GM23338 (cell line): ENCODE measurements around the gene GRIK2. TPM values are rescaled to one million over a fixed set of nuclear protein-coding genes. Genes with fewer than 3 reads are reported as not detected.

ENCODE experiments used
- ATAC-seq: fragments of 200-7000 bp; cut with Tn5 transposase; 3 replicates; pipeline ENCODE4 v1.9.1; 2020
- DNase-seq: peaks from one replicate; pipeline ENCODE4 v3.0.0-alpha.2; 2015; ENCODE audit warnings: low spot score
- H2AFZ ChIP-seq: fragments of 200-600 bp; sonication (generic); 2 replicates; pipeline ENCODE4 v1.8.0; 2016; ENCODE audit warnings: antibody characterized with exemption, mild to moderate bottlenecking, moderate library complexity
- H3F3A ChIP-seq: fragments of 200-600 bp; sonication (generic); replicated peaks from 2 replicates; pipeline ENCODE4 v1.8.0; 2017; ENCODE audit warnings: antibody characterized with exemption, mixed run types, low read depth
- H3K27ac ChIP-seq: fragments of 200-600 bp; sonication (generic); 2 replicates; pipeline ENCODE4 v1.6.1; 2016; ENCODE audit warnings: low read depth
- H3K27me3 ChIP-seq: fragments of 200-600 bp; sonication (generic); 2 replicates; pipeline ENCODE4 v1.8.0; 2016; ENCODE audit warnings: mild to moderate bottlenecking, mixed run types, moderate library complexity; ENCODE audit not compliant: insufficient read depth
- H3K36me3 ChIP-seq: fragments of 200-600 bp; sonication (generic); 2 replicates; pipeline ENCODE4 v1.8.0; 2016; ENCODE audit warnings: mild to moderate bottlenecking; ENCODE audit not compliant: insufficient read depth
- H3K4me1 ChIP-seq: fragments of 200-600 bp; sonication (generic); 2 replicates; pipeline ENCODE4 v1.8.0; 2016; ENCODE audit warnings: mild to moderate bottlenecking, moderate library complexity; ENCODE audit not compliant: insufficient read depth
- H3K4me2 ChIP-seq: fragments of 200-600 bp; sonication (generic); 2 replicates; pipeline ENCODE4 v1.7.1; 2017; ENCODE audit warnings: mixed run types
- H3K4me3 ChIP-seq: fragments of 200-600 bp; sonication (generic); 2 replicates; pipeline ENCODE4 v1.6.1; 2016; ENCODE audit warnings: mixed run types
- H3K79me2 ChIP-seq: fragments of 200-600 bp; sonication (generic); replicated peaks from 2 replicates; pipeline ENCODE4 v1.8.0; 2017; ENCODE audit warnings: mild to moderate bottlenecking; ENCODE audit not compliant: insufficient read depth
- H3K9me2 ChIP-seq: fragments of 200-600 bp; sonication (generic); 2 replicates; pipeline ENCODE4 v1.8.0; 2017; ENCODE audit not compliant: insufficient read depth
- H4K20me1 ChIP-seq: fragments of 200-600 bp; sonication (generic); replicated peaks from 2 replicates; pipeline ENCODE4 v1.8.0; 2017; ENCODE audit warnings: mild to moderate bottlenecking; ENCODE audit not compliant: insufficient read depth
- H3K27ac Mint-ChIP-seq: 2 replicates; pipeline ENCODE4 v1.8.0; 2020; ENCODE audit warnings: inconsistent platforms, mild to moderate bottlenecking, moderate library complexity, mixed read lengths
- H3K27me3 Mint-ChIP-seq: 3 replicates; pipeline ENCODE4 v1.8.0; 2022; ENCODE audit warnings: low read depth, mild to moderate bottlenecking, moderate library complexity, mixed read lengths, inconsistent platforms; ENCODE audit not compliant: insufficient read depth, poor library complexity
- H3K36me3 Mint-ChIP-seq: 3 replicates; pipeline ENCODE4 v1.8.0; 2021; ENCODE audit warnings: low read depth, mild to moderate bottlenecking, inconsistent platforms, moderate library complexity, mixed read lengths
- H3K4me1 Mint-ChIP-seq: 3 replicates; pipeline ENCODE4 v1.8.0; 2020; ENCODE audit warnings: mild to moderate bottlenecking, inconsistent platforms, mixed read lengths
- H3K4me3 Mint-ChIP-seq: 3 replicates; pipeline ENCODE4 v1.8.0; 2021; ENCODE audit warnings: moderate library complexity, mild to moderate bottlenecking, inconsistent platforms, mixed read lengths
- H3K9me3 Mint-ChIP-seq: 3 replicates; pipeline ENCODE4 v1.8.0; 2020; ENCODE audit warnings: moderate library complexity, mild to moderate bottlenecking, inconsistent platforms, mixed read lengths
- CREB1 ChIP-seq: fragments of 250-450 bp; sonication (Bioruptor Pico); IDR thresholded peaks from 2 replicates; pipeline ENCODE4 v1.5.0; 2020; ENCODE audit warnings: low read depth, mild to moderate bottlenecking, moderate library complexity
- CTCF ChIP-seq, 2 experiments: fragments of 200-600 bp in 1 of 2; sonication (generic) in 1 of 2; conservative IDR thresholded peaks; 2 replicates each; pipeline versions ENCODE4 v1.5.1 to v1.6.1; 2016 to 2017; ENCODE audit warnings: antibody characterized with exemption in 2 of 2, low read depth in 2 of 2, mild to moderate bottlenecking in 2 of 2, moderate library complexity in 1 of 2
- ETS1 ChIP-seq: IDR thresholded peaks from 2 replicates; pipeline ENCODE4 v1.6.1; 2016; ENCODE audit warnings: antibody characterized with exemption
- EZH2 ChIP-seq: fragments of 200-600 bp; sonication (generic); IDR thresholded peaks from one replicate; pipeline ENCODE4 v1.8.0; 2017; ENCODE audit warnings: antibody characterized with exemption, mild to moderate bottlenecking, low read depth; ENCODE audit not compliant: unreplicated experiment
- EZH2phosphoT487 ChIP-seq: fragments of 200-600 bp; sonication (generic); IDR thresholded peaks from one replicate; pipeline ENCODE4 v1.8.1; 2018; ENCODE audit warnings: antibody characterized with exemption; ENCODE audit not compliant: unreplicated experiment
- JUNB ChIP-seq: IDR thresholded peaks from one replicate; pipeline ENCODE4 v1.6.1; 2016; ENCODE audit warnings: antibody characterized with exemption; ENCODE audit not compliant: unreplicated experiment
- NANOG ChIP-seq: IDR thresholded peaks from 2 replicates; pipeline ENCODE4 v1.6.1; 2016; ENCODE audit warnings: antibody characterized with exemption, borderline replicate concordance
- POLR2AphosphoS5 ChIP-seq: IDR thresholded peaks from 2 replicates; pipeline ENCODE4 v1.6.1; 2016; ENCODE audit warnings: antibody characterized with exemption, low read depth
- STAT1 ChIP-seq: IDR thresholded peaks from one replicate; pipeline ENCODE4 v1.6.1; 2016; ENCODE audit warnings: antibody characterized with exemption; ENCODE audit not compliant: unreplicated experiment
- ZNF114 ChIP-seq: fragments of 250-450 bp; sonication (Bioruptor Pico); IDR thresholded peaks from 2 replicates; pipeline ENCODE4 v1.5.0; 2020; ENCODE audit warnings: mild to moderate bottlenecking, moderate library complexity
- ZNF462 ChIP-seq: fragments of 250-450 bp; sonication (Bioruptor Pico); IDR thresholded peaks from 2 replicates; pipeline ENCODE4 v1.5.0; 2020; ENCODE audit warnings: mild to moderate bottlenecking, moderate library complexity
- polyA plus RNA-seq: library from polyadenylated mRNA; unstranded; fragments of >200 nt; fragmentation: Nextera tagmentation; extraction: Ambion mirVana; gene quantifications from 2 replicates; pipeline ENCODE4 v1.2.1, GENCODE V29; 2016
- total RNA-seq: library from RNA; depleted of rRNA; stranded (reverse); fragments of >200 nt; shearing (Covaris generic); gene quantifications from 2 replicates; pipeline ENCODE4 v1.2.3, GENCODE V29; 2014
- TF ChIP-seq, protein P1 (sequence below): IDR thresholded peaks from one replicate; pipeline ENCODE4 v1.6.1; 2018; ENCODE audit warnings: antibody characterized with exemption; ENCODE audit not compliant: unreplicated experiment

Gene GRIK2
- total and polyA plus RNA-seq, 2 experiments from 2014 or later, result 0.73 to 3.0 TPM

DNA sequence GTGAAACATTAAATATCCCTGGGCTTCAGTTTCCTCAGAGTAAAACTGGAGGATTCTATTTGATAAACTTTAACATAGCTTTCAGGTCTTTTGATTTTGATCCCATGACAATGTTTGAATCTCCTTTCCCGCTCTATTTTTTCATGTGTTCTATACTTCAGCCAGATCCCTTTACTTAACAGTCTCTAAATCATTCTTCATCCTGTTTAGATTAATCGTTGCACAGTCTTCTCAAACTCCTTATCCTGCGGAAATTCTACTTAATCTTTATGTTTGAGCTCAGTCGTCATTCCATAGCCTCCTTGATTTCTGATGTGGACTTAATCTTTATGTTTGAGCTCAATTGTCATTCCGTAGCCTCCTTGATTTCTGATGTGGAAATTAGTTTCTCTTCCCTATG, 57.4 kb downstream of the GRIK2 start:
- H3K4me1 ChIP-seq, result peaks cover 12% of the 10 kb centered on the region
- no peaks in the 10 kb centered on the region for H4K20me1 ChIP-seq
- DNase-seq (no peak), ATAC-seq (no peak)
- Mint-ChIP-seq H3K27ac (no peak overlapping the region; the same call in 1 of the 2 replicates), H3K27me3 (no peaks in the 10 kb centered on the region), H3K4me1 (peaks cover 13% of the 10 kb centered on the region; the same call in 2 of the 3 replicates), H3K36me3 (no peaks in the 10 kb centered on the region), H3K9me3 (no peaks in the 10 kb centered on the region), H3K4me3 (no peak overlapping the region)
- H3F3A ChIP-seq, result no peaks in the 10 kb centered on the region
- H2AFZ ChIP-seq, result no peak overlapping the region
- H3K36me3 ChIP-seq, result no peaks in the 10 kb centered on the region
- no peaks in the 10 kb centered on the region for H3K79me2 ChIP-seq
- H3K27me3 ChIP-seq, result no peaks in the 10 kb centered on the region
- no peak for TF ChIP-seq CREB1 (CRISPR knock-in tag)
- TF ChIP-seq EZH2, result no peak
- no peak for TF ChIP-seq STAT1
- TF ChIP-seq EZH2phosphoT487, result no peak
- TF ChIP-seq, protein P1, sequence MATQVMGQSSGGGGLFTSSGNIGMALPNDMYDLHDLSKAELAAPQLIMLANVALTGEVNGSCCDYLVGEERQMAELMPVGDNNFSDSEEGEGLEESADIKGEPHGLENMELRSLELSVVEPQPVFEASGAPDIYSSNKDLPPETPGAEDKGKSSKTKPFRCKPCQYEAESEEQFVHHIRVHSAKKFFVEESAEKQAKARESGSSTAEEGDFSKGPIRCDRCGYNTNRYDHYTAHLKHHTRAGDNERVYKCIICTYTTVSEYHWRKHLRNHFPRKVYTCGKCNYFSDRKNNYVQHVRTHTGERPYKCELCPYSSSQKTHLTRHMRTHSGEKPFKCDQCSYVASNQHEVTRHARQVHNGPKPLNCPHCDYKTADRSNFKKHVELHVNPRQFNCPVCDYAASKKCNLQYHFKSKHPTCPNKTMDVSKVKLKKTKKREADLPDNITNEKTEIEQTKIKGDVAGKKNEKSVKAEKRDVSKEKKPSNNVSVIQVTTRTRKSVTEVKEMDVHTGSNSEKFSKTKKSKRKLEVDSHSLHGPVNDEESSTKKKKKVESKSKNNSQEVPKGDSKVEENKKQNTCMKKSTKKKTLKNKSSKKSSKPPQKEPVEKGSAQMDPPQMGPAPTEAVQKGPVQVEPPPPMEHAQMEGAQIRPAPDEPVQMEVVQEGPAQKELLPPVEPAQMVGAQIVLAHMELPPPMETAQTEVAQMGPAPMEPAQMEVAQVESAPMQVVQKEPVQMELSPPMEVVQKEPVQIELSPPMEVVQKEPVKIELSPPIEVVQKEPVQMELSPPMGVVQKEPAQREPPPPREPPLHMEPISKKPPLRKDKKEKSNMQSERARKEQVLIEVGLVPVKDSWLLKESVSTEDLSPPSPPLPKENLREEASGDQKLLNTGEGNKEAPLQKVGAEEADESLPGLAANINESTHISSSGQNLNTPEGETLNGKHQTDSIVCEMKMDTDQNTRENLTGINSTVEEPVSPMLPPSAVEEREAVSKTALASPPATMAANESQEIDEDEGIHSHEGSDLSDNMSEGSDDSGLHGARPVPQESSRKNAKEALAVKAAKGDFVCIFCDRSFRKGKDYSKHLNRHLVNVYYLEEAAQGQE, result no peak
- TF ChIP-seq CTCF (conservative IDR thresholded peaks at IDR 0.05; ENCODE audit: low read depth in 2 of 2), result no peak
- no peak for TF ChIP-seq NANOG
- no peak for TF ChIP-seq POLR2AphosphoS5
- TF ChIP-seq ETS1, result no peak
- no peak for TF ChIP-seq JUNB
- TF ChIP-seq ZNF114 (CRISPR knock-in tag), result no peak
- TF ChIP-seq ZNF462 (CRISPR knock-in tag), result no peak
- H3K4me3 ChIP-seq, result no peak overlapping the region
- H3K4me2 ChIP-seq, result no peak overlapping the region
- no peaks in the 10 kb centered on the region for H3K9me2 ChIP-seq
- no peak overlapping the region for H3K27ac ChIP-seq
